GM18951 (cell line): ENCODE results near the gene SLC24A3.

Source experiments
- POLR2A ChIP-seq: IDR thresholded peaks from 4 replicates; pipeline ENCODE4 v1.6.1; 2011; ENCODE audit warnings: mild to moderate bottlenecking; ENCODE audit not compliant: insufficient read length, insufficient read depth; ENCODE audit errors: extremely low read depth
- in situ Hi-C: fragments of 300-500 bp; cut with MboI; formaldehyde crosslinking; loops from one replicate; pipeline ENCODE4 v1.12.0; 2022; ENCODE audit warnings: low sequenced_read_pairs, mixed read lengths, inconsistent platforms; ENCODE audit not compliant: unreplicated experiment

SLC24A3 gene

GRCh38 chr20:19265646-19266374 is 53.4 kb downstream of the SLC24A3 start:
- in situ Hi-C loops, result no loop called here
- no peak for TF ChIP-seq POLR2A

DNA sequence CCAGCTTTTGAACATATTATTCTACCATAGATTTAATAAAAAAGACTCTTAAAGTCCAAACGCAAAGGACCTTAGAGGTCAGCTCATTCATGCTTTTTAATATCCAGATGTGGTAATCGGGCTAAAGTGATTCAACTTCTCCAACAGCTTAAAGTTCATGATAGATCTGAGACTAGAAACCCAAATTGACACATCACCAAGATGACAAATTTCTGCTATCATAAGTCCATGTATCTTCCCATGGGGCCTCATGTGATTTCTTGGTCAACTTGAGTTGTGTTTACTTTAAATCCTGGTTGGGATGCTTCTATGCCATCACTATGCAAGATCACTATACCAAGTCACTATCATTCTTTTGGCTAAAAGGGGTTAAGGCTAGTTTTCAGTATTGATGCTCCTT is 56.0 kb downstream of the SLC24A3 start:
- no peak for TF ChIP-seq POLR2A
- in situ Hi-C loops, result no loop called here

- in situ Hi-C loops, result no loop called here
- no peak for TF ChIP-seq POLR2A
Observed at GRCh38 chr20:19269737-19270340, 57.4 kb downstream of the SLC24A3 start.

DNA sequence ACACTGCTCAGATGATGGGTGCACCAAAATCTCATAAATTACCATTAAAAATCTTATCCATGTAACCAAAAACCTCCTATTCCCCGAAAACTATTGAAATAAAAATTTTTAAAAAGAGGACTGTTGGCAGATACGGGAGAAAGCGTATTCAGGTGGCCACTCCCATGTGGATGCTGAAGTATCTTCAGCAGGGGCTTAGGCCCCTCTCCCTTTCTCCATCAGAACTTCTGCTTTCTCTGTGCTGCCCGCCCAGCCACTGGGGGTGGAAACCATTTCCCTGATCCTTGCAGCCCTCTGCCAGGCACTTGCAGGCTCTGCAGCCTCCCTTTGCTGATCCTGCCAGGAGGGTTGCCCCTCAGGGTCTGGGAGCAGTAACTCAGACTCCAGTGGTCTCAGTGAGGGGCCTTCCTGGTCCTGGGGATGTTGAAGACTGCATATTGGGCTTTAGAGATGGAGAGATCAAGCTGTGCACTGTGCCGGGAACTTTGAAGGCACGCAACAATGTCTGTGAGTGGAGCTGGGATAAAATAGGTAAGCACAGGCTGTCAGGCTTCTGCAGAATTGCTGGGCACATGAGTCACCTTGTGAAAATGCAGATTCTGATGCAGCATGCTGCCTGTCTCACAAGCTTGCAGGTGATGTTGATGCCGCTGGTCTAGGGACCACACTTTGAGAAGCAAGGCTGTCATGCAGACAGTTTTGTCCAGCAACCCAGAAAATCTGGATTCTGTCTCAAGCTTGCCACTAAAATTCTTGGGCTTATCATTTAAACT is 59.6 kb downstream of the SLC24A3 start:
- in situ Hi-C loops, result no loop called here

DNA sequence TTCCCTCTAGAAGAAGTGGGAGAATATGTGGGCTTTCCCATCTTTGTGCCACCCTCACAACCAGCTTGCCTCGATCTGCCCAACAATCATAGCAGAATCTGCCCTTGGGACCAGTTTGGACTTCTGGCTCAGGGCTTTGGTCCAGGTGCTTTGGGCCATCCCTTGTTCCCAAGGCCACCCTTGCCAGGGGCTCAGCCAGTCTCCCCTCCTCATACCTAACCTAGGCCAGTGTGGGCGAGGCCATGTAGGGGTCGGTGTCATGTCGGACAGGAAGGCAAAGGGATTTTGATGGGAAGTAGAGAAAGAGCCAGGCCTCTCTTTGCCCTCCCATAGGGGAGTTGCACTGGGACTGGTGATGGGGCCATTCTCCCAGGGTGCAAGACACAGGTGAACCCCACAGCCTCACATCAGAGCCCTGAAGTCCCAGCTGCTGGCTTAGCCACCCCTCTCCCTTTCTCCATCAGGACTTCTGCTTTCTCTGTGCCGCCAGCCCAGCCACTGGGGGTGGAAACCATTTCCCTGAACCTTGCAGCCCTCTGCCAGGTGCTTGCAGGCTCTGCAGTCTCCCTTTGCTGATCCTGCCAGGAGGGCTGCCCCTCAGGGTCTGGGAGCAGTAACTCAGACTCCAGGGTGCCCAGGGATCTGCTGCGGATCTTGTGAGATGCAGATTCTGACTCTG is 60.7 kb downstream of the SLC24A3 start:
- no peak for TF ChIP-seq POLR2A
- in situ Hi-C loops, result no loop called here

More for the DNA sequence above, 59.6 kb downstream of the SLC24A3 start:
- no peak for TF ChIP-seq POLR2A

DNA sequence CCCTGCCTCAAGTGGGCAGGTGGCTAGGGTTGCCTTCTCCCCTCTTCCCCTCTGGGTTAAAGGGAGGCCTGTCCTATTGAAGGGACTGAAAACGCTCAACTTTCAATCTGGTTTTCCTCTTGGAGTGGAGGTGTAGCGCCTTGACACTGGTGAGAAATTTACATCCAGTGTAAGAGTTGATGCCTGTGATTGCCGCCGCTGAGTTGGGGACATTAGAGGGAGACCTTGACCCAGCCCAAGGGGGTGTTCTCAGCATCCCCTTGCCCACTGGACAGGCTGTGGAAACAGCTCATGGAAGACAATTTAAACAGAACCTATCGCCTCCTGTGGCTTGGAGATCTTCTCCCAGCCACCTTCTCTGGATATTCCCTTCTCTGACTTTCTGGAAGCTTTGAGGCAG is 61.6 kb downstream of the SLC24A3 start:
- TF ChIP-seq POLR2A, result no peak
- in situ Hi-C loops, result no loop called here

- in situ Hi-C loops, result no loop called here
- TF ChIP-seq POLR2A, result no peak
Observed at GRCh38 chr20:19274412-19275015, 62.1 kb downstream of the SLC24A3 start.

DNA sequence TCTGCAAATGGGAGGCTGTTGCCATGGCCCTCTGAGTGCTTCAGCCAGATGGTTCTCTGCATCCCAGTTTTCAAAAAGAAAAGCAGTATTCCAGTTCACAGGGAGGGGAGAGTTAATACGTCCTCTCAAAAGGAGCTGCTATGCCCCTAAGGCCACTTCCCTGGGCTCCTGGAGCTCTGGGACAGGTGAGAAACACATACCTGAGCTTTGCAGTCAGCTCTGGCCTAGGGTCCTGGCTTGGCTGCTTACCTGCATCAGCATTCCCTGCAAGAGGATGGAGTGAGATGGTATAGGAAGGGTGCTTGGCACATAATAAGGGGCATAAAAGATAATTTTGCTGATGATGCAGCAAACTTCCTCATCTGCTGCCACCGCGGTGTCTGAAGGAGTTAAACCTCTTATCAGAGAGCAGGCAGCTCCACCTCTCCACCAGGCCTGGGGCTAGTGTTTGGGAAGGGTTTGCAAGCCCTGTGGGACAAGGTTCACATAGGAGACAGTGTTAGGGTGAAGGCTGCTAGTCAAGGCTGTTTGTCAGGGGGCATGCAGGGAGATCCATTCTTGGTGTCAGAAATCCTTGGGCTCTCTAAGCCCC is 62.7 kb downstream of the SLC24A3 start:
- in situ Hi-C loops, result no loop called here
- TF ChIP-seq POLR2A, result no peak

- TF ChIP-seq POLR2A, result no peak
- in situ Hi-C loops, result no loop called here
Observed at GRCh38 chr20:19275630-19276071, 63.2 kb downstream of the SLC24A3 start.

- in situ Hi-C loops, result no loop called here
- TF ChIP-seq POLR2A, result no peak
Observed at GRCh38 chr20:19277381-19277780, 64.9 kb downstream of the SLC24A3 start.

GRCh38 chr20:19283490-19284025 is 71.1 kb downstream of the SLC24A3 start:
- no peak for TF ChIP-seq POLR2A
- in situ Hi-C loops, result no loop called here
